ENCODE data around the gene TEX14. TPM values are rescaled to one million over a fixed set of nuclear protein-coding genes. Genes with fewer than 3 reads are reported as not detected.

Gene TEX14
- polyA plus RNA-seq, 3 donors: 0.25 TPM; not detected in 2

GRCh38 chr17:58517378-58517927, 174.4 kb downstream of the TEX14 start:
- Histone ChIP-seq H3K9ac (ENCODE audit: insufficient read depth, low read length, poor library complexity, severe bottlenecking) (peak overlapping the region; percentile 89), H3K36me3 (replicated peaks in 1 of 2; ENCODE audit: control insufficient read depth in 1 of 2, insufficient read depth in 2 of 2, low read length in 2 of 2) (peaks cover 5 to 11% of the 10 kb centered on the region in 2 donors), H3K4me2 (replicated peaks; ENCODE audit: extremely low read depth, low read length, poor library complexity, severe bottlenecking) (peak overlapping the region; percentile 98), H4K20me1 (ENCODE audit: insufficient read depth, low read length) (peaks cover 17% of the 10 kb centered on the region), H3K27ac (ENCODE audit: low read depth in 1 of 2, low read length in 2 of 2) (peak overlapping the region; percentile 88 to 96), H3K79me2 (ENCODE audit: insufficient read depth, low read length) (peaks cover 31% of the 10 kb centered on the region), H3K9me3 (replicated peaks in 1 of 2; ENCODE audit: control insufficient read depth in 1 of 2, insufficient read depth in 1 of 2, low read length in 2 of 2) (no peaks in the 10 kb centered on the region), H2AFZ (ENCODE audit: insufficient read depth, low read depth, low read length, poor library complexity, severe bottlenecking) (peak overlapping the region; percentile 83), H3K4me3 (replicated peaks in 1 of 3; ENCODE audit: low read depth in 2 of 3, low read length in 3 of 3) (peak overlapping the region; percentile 70 to 100 (median 71)), H3K4me1 (ENCODE audit: control insufficient read depth in 1 of 2, insufficient read depth in 2 of 2, low read length in 2 of 2) (peaks cover 37 to 53% of the 10 kb centered on the region in 2 donors), H3K27me3 (ENCODE audit: control insufficient read depth in 2 of 2, insufficient read depth in 2 of 2, low read length in 2 of 2) (no peaks in the 10 kb centered on the region)
- peaks cover 0 to 7% (median 4%) of the 10 kb centered on the region in 3 donors for H3K27me3 Mint-ChIP-seq (ENCODE audit: low read depth in 3 of 3)
- H3K4me3 Mint-ChIP-seq: peak overlapping the region; percentile 90 to 96
- no peaks in the 10 kb centered on the region for H3K9me3 Mint-ChIP-seq
- H3K27ac Mint-ChIP-seq: peak overlapping the region; percentile 95 to 99 (median 96)
- TF ChIP-seq, protein P1, sequence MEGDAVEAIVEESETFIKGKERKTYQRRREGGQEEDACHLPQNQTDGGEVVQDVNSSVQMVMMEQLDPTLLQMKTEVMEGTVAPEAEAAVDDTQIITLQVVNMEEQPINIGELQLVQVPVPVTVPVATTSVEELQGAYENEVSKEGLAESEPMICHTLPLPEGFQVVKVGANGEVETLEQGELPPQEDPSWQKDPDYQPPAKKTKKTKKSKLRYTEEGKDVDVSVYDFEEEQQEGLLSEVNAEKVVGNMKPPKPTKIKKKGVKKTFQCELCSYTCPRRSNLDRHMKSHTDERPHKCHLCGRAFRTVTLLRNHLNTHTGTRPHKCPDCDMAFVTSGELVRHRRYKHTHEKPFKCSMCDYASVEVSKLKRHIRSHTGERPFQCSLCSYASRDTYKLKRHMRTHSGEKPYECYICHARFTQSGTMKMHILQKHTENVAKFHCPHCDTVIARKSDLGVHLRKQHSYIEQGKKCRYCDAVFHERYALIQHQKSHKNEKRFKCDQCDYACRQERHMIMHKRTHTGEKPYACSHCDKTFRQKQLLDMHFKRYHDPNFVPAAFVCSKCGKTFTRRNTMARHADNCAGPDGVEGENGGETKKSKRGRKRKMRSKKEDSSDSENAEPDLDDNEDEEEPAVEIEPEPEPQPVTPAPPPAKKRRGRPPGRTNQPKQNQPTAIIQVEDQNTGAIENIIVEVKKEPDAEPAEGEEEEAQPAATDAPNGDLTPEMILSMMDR (IDR thresholded peaks at IDR 0.05): no peak
- intact Hi-C loops (cut with micrococcal nuclease): loop anchor here (5.0 to 10.0 kb wide), 4 partner anchors 60 to 510 kb away; partner anchors contain the start of gene SRSF1 (in 1 of the 2)
- H3K36me3 Mint-ChIP-seq: peaks cover 13 to 14% of the 10 kb centered on the region in 2 donors
- no peak for DNase-seq
- H3K4me1 Mint-ChIP-seq: peaks cover 48% of the 10 kb centered on the region
- under 1% methylated on average over 24 of the region's 27 CpGs for WGBS (ENCODE audit: insufficient coverage)

DNA sequence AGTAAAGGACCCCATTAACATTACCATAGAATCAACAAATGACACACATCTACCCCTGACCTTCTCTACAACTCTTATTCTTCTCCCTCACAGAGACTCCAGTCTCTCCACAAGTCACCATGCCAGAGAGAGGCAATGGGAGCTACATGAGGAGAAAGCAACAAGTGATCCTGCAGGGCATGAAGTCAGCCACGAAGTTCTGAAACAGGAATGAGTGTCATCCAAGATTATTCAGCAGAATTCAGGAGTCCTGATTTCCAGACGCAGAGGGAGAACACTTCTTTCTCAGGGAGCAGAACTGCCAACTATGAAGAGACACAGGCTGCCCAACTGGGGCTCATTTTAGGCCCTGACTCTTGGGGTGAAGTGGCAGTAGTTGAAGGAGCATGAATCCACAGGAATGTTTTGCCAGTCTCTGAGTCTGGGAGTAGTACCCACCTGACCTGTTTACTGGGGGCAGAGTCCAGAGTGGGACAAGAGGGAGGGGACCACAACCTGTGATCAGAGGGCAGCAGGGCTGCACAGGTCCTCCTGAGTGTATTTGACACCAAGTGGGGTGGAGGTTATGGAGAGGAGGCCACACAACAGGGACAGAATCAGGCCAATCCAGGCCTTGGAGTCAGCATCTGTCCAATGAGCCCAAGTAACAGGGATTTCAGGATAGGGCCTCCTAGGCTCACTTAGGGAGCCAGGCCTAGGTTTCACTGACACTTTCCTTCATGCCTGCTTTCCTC, 175.0 kb downstream of the TEX14 start:
- Histone ChIP-seq H3K79me2 (ENCODE audit: insufficient read depth, low read length) (peaks cover 31% of the 10 kb centered on the region), H2AFZ (ENCODE audit: insufficient read depth, low read depth, low read length, poor library complexity, severe bottlenecking) (peak overlapping the region; percentile 83), H4K20me1 (ENCODE audit: insufficient read depth, low read length) (peaks cover 17% of the 10 kb centered on the region), H3K4me3 (replicated peaks in 1 of 3; ENCODE audit: low read depth in 2 of 3, low read length in 3 of 3) (peak overlapping the region; percentile 70 to 100 (median 71)), H3K9ac (ENCODE audit: insufficient read depth, low read length, poor library complexity, severe bottlenecking) (peak overlapping the region; percentile 89), H3K4me1 (ENCODE audit: control insufficient read depth in 1 of 2, insufficient read depth in 2 of 2, low read length in 2 of 2) (peaks cover 37 to 53% of the 10 kb centered on the region in 2 donors), H3K4me2 (replicated peaks; ENCODE audit: extremely low read depth, low read length, poor library complexity, severe bottlenecking) (peak overlapping the region; percentile 98), H3K9me3 (replicated peaks in 1 of 2; ENCODE audit: control insufficient read depth in 1 of 2, insufficient read depth in 1 of 2, low read length in 2 of 2) (no peaks in the 10 kb centered on the region), H3K36me3 (replicated peaks in 1 of 2; ENCODE audit: control insufficient read depth in 1 of 2, insufficient read depth in 2 of 2, low read length in 2 of 2) (peaks cover 9 to 18% of the 10 kb centered on the region in 2 donors), H3K27ac (ENCODE audit: low read depth in 1 of 2, low read length in 2 of 2) (peak overlapping the region; percentile 88 to 96), H3K27me3 (ENCODE audit: control insufficient read depth in 2 of 2, insufficient read depth in 2 of 2, low read length in 2 of 2) (no peaks in the 10 kb centered on the region)
- WGBS (ENCODE audit: insufficient coverage): 56% methylated on average over 2 of the region's 2 CpGs
- Mint-ChIP-seq H3K9me3 (no peaks in the 10 kb centered on the region), H3K4me1 (peaks cover 48% of the 10 kb centered on the region), H3K36me3 (peaks cover 19 to 20% of the 10 kb centered on the region in 2 donors), H3K27me3 (ENCODE audit: low read depth in 3 of 3) (peaks cover 0 to 5% (median 4%) of the 10 kb centered on the region in 3 donors), H3K4me3 (peak overlapping the region; percentile 90 to 96), H3K27ac (peak overlapping the region; percentile 95 to 99 (median 96))
- DNase-seq: peak in 1 of 3 donors; percentile 14
- intact Hi-C loops (cut with micrococcal nuclease): loop anchor here (5.0 to 10.0 kb wide), 4 partner anchors 60 to 510 kb away; partner anchors contain the start of gene SRSF1 (in 1 of the 2)
- TF ChIP-seq, protein P1 (IDR thresholded peaks at IDR 0.05): no peak
